Measurements from ENCODE around the gene COL4A6.
A peak's percentile ranks its signal among the peaks of the same experiment; 100 is the strongest.

Gene COL4A6

DNA sequence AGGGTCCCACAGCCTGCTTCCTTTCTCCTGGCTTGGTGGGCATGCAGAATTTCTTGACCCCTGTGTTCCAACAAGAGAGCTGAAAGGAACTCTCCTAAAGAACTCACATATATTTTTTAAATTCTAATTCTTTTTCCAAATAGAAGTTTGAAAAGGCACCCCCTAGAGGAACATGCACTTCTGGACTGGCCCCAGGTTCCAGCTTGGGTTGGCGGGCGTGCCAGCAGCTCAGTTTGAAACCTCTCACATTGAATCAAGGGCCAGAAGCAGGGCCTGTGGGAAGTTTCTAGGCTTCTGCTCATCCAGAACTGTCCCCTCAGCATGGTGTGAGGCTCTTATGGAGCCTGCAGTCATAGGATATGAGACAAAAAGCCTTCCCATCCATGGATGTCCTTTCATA, 214.0 kb downstream of the COL4A6 start:
- no peak overlapping the region for H3K27ac ChIP-seq
- DNase-seq (ENCODE audit: low read depth, low spot score) = no peak

DNA sequence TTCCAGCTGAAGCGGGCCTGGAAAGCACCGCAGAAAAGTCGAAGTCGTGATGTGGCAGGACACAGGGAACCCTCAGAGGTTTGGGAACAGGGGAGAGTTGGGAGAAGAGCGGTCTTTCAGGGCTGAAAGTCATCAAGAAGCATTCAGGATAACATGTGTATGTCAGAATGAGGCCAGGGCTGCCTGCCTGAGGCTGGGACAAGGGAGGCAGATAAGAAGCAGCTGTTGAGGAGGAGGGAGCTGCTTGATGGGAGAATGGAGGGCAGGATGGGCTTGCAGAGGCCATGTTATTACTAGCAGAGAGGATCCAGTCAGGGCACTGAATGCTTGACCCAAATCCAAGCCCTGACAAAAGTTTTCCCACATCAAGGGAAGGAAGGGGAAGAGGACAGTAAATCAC, 214.6 kb downstream of the COL4A6 start:
- no peak overlapping the region for H3K27ac ChIP-seq
- DNase-seq (ENCODE audit: low read depth, low spot score) = no peak

DNA sequence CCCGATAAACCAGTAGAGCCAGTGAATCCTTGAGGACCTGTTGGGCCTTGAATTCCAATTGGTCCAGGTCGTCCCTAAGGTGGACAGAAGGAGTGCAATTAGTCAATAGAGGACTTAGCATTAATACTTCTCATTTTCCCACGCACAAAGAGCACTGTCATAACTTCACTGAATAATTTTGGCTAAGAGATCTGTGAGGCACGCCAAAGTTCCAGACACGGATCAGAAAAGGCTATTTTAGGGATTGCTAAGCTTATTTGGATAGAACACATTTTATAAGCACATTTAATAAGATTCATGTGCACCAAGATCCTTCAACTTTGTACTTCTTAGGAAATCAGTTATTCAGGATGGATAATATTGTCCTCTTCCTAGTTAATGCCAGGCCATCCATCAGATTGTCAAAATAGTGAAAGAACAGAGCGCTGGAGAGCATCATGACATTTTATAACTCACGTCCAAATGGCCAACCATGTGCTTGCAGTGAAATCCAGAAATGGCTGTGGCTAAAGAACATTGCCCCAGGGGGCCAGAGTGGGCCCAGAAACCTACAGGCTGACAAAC, 216.8 kb downstream of the COL4A6 start:
- no peak for DNase-seq (ENCODE audit: low read depth, low spot score)
- H3K27ac ChIP-seq = no peak overlapping the region

DNA sequence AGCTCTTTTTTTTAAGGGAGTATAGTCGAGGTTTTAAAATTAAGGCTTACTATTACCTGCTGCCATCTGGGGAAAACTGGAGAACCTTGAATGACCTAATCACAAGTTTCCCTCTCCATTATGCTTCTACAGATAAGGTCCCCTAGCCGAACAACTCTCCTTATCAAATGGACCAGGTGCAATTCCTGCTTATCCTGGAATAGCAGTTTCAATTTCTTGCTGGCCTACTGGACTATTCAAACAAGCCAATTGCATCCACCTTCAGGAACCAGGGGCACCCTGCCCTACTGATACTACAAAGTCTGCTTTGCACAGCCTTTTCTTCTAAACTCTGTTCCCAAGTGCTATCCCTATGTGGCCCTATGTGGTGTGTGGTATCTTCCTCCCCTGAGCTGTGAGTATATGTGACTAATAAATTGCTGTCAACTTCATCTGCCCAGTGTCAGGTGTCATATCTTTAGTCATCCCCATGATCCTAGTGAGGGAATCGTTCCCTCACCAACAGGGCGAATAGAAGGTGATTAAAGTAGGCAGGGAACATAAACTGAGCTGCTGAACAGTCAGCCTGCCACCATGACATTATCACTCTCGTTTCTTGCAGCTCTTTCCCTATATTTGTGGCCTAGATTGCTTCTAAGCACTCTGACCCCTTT, 218.1 kb downstream of the COL4A6 start:
- DNase-seq (ENCODE audit: low read depth, low spot score) = no peak
- H3K27ac ChIP-seq = no peak overlapping the region

DNA sequence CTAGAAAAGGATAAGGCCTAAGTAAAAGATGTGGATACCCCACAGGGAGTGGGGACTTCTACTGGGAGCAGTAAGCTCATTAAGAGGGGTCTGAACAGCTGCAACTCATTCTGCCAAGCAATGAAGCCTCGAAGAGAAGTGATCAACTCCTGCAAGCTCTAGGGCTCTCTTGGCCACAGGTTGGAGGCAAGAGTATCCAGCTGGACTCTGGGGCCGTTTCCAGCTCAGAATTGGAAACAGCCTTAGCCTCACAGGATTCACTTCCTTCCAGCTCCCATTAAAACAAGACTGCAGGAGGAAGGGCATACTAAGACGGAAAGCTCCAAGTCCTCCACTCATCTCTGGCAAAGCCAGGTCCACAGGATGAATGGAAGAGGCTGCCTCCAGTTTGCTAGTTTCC, 220.3 kb downstream of the COL4A6 start:
- DNase-seq (ENCODE audit: low read depth, low spot score) = no peak
- H3K27ac ChIP-seq = no peak overlapping the region

DNA sequence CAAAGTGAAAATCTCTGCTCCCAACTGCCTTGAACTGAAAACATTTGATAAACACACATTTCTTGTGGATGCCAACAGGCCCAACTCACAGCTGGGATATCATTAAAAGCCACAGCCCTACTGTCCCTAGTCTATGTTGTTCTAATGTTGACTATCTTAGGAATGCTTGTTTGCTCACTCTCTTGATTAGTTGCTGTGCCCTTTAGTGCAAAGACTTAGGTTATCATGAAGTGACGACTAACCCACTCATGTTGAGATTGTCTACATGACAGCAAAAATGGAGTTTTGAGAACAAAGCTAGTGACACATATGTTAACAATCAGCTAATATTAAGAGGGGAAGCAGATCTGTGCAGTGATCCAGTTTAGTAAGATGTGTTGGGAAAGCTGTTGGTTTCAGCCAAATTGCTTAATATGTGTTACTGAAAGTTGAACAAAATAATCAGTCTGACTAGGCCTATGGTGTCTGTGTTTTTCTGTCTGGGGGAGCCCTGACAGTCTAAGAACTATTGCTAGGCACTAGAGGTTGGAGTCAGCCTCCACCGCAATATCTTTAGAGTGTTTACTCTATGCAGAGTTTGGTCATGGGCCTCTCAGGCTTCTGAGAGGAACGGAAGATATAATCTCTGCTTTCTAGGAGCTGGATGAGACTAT, 221.2 kb downstream of the COL4A6 start:
- DNase-seq (ENCODE audit: low read depth, low spot score) = no peak
- H3K27ac ChIP-seq = no peak overlapping the region

DNA sequence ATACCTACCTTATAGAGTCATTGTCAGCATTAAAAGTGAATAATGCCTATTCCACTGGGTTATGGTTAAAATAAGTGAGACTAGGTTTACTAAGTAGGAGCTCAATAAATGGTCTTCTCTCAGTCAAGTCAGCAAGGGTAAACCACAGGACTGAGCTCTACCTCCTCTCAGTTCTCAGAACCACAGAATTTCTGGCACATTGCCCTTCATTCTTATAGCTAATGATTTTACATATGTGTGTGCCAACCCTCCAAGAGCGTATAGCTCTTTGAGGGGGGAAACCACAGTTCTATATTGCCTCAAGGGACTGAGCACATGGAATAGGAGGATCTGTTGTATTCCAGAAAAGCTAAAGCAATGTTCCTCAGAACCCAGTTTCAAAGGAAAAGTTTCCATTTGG, 221.8 kb downstream of the COL4A6 start:
- DNase-seq (ENCODE audit: low read depth, low spot score) = no peak
- no peak overlapping the region for H3K27ac ChIP-seq

DNA sequence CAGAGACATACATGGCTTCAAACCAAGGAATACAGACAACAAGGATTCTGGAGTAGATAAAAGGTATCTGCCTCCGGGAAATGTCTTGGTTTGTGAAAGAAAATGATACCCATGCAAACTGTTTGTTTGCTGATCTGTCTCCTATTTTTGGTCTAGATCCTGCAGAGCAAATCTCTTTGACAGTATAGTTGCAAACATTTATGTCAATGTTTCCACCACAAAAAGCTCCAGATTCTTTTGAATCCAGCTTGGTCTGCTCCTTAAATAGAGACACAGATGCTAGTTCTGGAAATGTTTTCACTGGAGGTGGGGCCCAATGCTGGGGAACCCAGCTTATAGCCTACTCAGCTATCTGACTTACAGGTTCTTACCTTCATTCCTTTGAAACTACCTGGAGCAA, 226.9 kb downstream of the COL4A6 start:
- no peak for DNase-seq (ENCODE audit: low read depth, low spot score)
- no peak overlapping the region for H3K27ac ChIP-seq

DNA sequence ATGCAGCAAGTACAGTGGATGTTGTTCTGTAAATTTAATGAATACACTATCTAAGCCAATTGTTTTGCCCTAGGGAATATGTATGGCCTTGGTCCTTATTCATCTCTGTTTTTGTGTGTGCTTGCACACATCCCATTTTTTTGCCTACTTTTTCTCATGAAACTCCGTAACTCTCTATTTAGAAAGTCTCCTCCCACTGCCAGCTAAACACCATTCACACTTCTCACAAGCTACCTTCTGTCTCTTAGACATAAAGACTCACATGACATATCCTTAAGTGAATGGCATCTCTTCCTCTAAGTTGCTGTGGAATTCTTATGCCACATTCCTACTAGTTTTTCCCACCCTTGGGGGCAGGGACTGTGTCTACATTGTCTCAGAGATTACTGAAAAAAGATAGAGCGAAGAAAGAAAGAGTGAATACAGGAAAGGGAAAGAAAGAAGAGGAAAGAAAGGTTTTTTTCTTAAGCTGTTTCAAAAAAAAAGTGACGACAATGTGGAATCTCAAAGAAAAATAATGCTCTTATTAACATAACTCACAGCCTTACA, 229.1 kb downstream of the COL4A6 start:
- DNase-seq (ENCODE audit: low read depth, low spot score) = no peak

DNA sequence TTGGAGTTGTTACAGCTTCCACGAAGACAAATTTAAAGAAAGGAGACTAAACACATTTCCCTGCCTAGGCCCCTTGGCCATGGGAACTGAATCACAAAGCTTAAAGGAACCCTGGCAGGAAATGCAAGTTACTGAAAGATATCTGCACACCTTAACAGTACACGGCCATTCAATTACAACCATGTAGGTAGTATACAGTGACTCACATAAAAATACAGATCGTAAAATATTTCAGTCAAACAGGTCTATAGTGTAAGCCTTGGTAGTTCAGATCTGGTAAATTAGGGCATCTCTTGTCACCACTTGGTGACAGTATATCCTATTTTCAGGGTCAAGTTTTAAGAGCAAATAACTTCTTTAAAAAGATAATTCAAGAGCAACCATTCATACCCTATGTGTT, 234.7 kb downstream of the COL4A6 start:
- no peak overlapping the region for H3K27ac ChIP-seq
- no peak for DNase-seq (ENCODE audit: low read depth, low spot score)

More for the DNA sequence above, 229.1 kb downstream of the COL4A6 start:
- no peak overlapping the region for H3K27ac ChIP-seq

DNA sequence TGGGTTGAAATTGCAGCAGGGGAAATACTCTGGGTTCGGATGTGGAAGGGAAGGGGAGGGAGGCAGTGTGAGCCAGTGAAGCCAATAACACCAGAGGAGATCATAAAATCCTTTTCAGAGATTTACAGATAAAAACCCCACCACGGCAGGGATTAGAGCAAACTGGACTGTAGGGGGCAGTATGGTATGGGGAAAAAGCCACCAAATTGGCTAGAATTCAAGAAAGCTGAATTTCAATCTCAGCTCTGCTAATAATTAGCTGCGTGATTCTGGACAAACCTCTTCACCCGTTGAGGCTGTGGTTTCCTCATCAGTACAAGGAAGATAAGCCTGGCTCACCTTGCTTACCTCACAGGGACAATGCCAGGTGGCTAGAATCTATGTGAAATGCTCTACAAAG, 238.5 kb downstream of the COL4A6 start:
- H3K27ac ChIP-seq = no peak overlapping the region
- no peak for DNase-seq (ENCODE audit: low read depth, low spot score)

DNA sequence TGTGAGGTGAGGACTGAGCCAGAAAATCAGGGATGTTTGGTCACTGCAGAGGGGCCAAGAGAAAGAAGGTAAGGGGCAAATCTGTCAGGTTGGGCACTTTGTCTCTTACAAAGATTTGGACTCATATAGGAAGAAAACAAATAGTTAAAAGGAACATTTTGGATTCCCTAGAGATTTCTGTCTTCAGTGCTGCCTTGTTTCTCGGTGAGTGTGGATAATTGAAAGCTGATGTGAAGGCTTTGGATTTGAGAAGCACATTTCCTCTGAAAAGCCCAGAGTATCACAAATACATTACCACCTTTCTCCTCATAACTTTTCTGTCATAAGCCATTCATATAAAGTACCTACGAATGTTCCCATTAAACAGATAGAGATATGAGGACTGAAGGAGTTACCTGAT, 239.2 kb downstream of the COL4A6 start:
- no peak overlapping the region for H3K27ac ChIP-seq
- DNase-seq (ENCODE audit: low read depth, low spot score) = no peak

DNA sequence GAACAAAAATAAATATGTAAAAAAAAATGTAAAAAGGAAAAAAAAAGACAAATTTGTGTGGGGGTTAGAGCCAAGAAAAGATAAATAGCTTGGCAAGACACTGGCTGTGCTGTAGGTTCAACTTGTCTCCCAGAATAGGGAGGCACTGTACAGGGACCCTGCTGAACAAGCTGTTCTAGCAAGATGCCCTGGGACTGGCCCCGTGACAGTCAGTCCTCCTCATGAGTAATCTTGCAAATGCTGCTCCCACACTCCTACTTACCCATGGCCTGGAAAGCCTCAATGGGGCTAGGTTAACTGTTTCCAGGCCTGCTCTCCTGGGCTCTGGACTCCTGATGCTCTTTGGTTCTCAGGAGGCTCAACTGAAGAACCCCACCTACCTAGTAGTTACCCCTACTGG, 239.8 kb downstream of the COL4A6 start:
- DNase-seq (ENCODE audit: low read depth, low spot score) = no peak
- H3K27ac ChIP-seq = no peak overlapping the region

DNA sequence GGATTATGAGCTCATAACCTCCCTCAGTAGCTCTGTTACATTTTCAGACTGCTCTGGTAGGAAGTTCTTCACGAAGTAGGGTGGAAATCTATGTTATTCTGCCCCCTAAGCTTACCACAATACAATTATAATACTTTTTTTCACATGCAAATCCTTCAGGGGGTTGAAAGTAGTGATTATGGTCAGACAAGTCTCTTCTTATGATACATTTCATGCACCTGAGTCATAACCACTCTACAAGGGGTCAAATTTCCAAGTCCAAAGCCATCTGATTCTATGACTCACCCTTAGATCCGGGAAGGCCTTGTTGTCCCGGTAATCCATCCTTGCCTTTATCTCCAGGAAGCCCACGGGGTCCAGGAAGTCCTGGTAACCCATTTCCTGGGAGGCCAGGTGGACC, 251.4 kb downstream of the COL4A6 start:
- H3K27ac ChIP-seq = peak overlapping the region; percentile 31
- peak; percentile 18 for DNase-seq (ENCODE audit: low read depth, low spot score)

DNA sequence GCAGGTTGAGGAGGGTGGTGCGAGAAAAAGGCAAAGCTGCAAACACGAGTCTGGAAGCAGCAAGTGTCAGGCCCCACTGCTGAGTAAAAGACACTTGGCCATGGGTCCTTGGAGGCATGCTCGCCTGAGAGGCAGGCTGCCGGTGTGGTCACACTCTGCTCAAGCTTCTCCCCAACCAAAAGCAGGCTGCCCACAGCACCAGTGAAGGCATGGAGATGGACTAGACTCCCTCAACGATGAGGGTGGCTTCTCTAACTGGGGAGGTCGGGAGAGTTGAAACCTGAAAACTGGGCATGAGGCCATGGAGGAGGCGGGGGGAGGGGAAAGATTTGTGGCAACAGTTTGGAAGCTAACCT, 260.1 kb downstream of the COL4A6 start:
- H3K27ac ChIP-seq = no peak overlapping the region
- no peak for DNase-seq (ENCODE audit: low read depth, low spot score)

DNA sequence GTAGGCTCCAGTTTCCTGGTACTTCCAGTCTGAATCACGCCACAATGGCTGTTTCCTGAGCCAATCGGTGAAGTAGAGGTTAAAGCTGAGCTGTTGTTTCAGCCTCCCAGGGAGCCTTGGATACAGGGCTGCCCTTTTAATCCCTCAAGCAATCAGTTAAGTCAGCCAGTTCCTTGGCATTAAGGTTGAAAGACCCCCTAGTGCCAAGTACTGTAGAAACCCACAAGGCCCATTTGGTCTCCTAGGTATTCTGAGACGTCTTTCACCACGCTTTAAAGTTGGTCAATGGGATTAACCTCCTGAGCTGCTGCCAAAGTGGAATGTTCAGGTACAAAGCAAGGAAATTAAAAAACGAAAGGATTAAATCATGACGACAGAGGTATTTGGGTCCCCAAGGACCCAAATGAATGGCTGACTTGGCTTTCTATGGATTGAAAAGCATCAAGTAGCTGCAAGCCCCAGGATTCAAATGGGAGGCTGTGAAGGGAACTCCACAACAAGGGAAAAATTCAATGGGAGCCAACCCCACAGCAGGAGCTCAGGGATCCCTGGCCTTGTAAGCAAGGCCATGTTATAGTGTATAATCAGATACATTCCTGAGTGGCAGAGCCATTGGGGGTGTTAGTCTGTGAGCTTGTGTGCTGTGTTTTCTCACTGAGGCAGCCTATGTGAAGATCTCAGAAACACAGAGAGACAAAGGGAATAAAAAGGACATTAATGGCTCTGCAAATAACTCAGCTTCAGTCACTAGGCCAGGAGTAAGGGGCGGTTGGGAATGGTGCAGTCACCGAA, 260.7 kb downstream of the COL4A6 start:
- no peak for DNase-seq (ENCODE audit: low read depth, low spot score)

DNA sequence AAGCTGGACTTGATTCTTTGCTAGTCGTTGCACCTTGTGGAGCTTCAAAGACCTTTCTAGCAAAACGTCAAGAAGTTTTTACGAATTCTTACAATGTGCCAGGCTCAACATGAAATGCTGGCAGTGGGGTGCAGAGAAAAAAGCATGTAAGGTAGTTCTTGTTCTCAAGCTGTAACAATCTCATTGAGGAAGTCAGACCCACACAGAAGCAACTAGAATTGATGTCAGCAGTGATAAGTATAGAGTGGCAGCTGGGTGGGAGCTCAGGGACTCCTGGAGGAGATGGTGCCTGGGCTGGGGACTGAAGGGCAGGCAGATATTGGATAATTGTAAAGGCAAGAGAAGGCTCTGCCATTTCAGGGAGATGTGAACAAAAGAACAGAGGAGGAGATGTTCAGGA, 264.3 kb downstream of the COL4A6 start:
- no peak for DNase-seq (ENCODE audit: low read depth, low spot score)
- no peak overlapping the region for H3K27ac ChIP-seq

More for the DNA sequence above, 260.7 kb downstream of the COL4A6 start:
- no peak overlapping the region for H3K27ac ChIP-seq

DNA sequence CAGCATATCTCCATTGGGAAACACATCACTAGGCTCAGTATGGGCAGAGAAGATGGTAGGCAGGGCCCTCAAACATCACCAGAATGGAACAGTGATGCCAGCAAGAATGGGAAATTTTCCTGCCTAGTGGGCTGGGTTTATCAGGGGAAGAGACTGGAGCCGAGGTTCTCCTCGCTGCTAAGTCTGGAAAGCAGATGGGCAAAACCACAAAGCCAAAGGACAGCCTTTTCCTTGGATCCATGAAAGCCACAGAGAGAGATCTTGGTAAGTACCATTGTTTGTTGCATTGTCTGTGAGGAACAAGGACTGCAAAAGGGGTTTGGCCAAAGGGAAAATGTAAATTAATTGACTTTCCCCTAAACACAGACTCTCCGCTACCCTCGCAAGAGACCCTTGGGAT, 266.6 kb downstream of the COL4A6 start:
- no peak overlapping the region for H3K27ac ChIP-seq
- DNase-seq (ENCODE audit: low read depth, low spot score) = no peak

DNA sequence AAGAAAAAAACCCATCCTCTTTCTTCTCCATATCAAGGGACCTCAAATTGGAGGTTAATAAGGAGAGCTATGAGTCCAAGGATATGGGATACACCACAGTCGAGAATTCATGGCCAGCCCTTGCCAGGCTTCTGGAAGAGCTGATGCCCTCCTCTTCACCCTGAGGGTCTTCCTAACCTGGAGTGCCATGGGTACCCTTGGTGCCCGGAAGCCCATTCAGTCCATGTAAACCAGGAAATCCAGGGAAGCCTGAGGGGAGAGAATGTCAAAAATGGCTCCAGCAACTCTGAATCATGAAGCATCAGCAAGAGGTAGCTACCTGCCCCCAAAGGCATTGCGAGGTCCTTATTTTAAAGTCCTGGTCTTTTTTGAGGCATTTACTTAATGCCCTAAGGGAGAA, 268.5 kb downstream of the COL4A6 start:
- DNase-seq (ENCODE audit: low read depth, low spot score) = no peak

DNA sequence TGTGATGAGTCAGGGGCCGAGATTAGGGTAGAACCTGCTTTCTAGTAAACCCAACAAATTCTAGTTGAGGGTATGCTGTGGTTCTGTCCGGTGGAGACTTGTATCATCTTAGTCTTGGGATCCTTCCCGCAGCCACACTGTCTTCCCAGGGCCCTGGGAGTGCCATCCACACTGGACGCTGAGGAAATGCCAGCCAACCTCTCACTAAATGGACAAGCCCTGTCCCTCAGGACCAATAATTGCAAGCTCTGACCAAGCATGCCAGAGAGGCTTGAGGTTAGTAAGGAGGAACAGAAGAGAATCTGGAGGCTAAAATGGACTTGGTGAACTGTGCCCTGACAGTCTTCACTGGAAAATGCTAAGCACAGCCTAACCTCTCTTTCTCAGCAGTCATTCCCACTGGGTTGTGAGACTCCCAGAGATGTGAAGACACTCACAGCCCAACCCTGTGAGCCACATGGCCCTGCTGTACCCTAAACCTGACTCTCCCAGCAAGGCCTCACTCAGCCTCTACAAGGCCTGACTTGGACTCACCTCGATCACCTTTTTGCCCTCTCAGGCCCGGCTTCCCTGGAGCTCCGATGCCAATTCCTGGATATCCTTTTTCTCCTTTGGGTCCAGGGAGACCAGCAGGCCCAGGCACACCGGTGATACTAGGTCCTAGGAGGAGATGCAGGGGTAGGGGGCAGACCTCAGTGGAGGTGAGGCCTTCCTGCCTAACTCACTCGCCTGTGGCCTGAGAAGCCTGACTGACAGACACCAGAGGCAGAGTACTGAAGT, 269.1 kb downstream of the COL4A6 start:
- no peak for DNase-seq (ENCODE audit: low read depth, low spot score)

More for the DNA sequence above, 268.5 kb downstream of the COL4A6 start:
- H3K27ac ChIP-seq = no peak overlapping the region

More for the DNA sequence above, 269.1 kb downstream of the COL4A6 start:
- H3K27ac ChIP-seq = no peak overlapping the region

Measured in epithelial cell of prostate (primary cell).